Stimulated activated CD8-positive, alpha-beta memory T cell treated with anti-CD3 and anti-CD28 coated beads, Interleukin-12 subunit alpha, Interleukin-12 subunit beta, amount 100 ng/mL, for 24 hours (primary cell): ENCODE results near the gene TEAD1.

Experiments used
- DNase-seq: peaks from one replicate; pipeline ENCODE4 v3.0.0-alpha.2; 2020; ENCODE audit errors: extremely low read depth

The TEAD1 gene

DNA sequence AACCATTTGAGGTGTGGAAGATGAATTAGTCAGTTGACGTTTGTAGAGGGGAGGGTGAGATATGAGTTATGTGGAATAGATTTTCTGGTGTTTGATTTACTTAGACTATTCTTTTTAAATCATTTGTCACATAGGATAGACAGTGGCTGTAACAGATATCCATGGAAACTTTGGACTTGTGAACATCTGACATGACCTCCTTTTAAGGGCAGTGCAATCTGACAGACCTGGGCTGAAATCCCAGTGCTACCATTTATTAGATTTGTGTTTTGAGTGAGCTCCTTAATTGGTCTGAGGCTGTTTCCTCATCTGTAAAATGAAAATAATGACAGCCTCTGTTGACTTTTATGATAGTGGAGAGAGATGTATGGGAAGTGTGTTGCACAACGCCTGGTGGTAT, 159.9 kb downstream of the TEAD1 start:
- DNase-seq: no peak

- DNase-seq: no peak
Observed at GRCh38 chr11:12834630-12835029, 160.4 kb downstream of the TEAD1 start.

DNA sequence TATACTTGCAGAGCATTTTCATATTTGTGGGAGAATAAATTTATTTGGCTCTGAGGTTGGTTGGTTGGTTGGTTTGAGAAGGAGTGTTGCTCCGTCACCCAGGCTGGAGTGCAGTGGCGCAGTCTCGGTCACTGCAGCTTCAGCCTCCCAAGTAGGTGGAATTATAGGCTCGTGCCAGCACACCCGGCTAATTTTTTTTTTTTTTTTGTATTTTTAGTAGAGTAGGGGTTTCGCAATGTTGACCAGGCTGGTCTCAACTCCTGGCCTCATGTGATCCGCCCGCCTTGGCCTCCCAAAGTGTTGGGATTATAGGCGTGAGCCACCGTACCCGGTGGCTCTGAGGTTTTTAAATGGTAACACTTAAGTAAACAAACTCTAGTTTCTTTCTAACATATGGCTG, 161.1 kb downstream of the TEAD1 start:
- no peak for DNase-seq

GRCh38 chr11:12838463-12839123, 164.4 kb downstream of the TEAD1 start:
- DNase-seq: no peak

DNA sequence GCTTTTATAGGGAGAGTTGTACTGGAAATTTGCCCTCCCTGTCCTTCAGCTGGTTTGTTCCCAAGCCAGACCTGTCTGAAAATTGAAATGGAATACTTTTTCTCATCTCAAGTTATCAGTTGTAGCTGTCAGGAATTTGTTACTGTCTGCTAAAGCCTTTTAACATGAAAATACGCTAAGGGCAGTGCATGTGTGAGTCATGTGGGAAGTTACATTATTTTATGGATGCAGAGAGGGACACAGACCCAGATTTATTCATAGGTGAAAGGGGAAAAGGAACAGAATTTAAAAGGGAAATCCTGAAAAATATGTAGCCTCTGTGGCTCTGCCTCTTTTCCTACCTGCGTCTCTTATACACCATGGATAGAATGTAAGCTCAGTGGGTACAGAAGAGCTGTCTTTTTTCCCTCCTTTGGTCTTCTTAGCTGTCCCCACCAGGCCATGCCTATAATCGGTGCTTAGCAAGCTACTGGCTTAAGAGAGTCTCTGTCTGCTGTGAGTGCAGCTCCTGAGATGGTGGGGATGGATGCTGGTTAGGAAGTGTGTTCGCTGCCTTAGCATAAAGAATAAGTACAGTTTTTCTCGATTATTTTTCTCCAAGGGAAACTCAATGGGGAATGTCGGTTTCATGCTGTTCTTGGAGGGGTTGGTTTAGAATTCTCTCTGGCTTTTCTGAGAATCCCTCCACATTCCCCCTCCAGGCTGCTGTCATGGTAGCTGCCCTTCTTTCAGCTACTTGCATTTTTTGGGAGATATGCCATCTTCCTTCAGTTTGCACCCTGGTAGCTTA, 166.8 kb downstream of the TEAD1 start:
- no peak for DNase-seq

GRCh38 chr11:12841946-12842630, 167.9 kb downstream of the TEAD1 start:
- no peak for DNase-seq

DNA sequence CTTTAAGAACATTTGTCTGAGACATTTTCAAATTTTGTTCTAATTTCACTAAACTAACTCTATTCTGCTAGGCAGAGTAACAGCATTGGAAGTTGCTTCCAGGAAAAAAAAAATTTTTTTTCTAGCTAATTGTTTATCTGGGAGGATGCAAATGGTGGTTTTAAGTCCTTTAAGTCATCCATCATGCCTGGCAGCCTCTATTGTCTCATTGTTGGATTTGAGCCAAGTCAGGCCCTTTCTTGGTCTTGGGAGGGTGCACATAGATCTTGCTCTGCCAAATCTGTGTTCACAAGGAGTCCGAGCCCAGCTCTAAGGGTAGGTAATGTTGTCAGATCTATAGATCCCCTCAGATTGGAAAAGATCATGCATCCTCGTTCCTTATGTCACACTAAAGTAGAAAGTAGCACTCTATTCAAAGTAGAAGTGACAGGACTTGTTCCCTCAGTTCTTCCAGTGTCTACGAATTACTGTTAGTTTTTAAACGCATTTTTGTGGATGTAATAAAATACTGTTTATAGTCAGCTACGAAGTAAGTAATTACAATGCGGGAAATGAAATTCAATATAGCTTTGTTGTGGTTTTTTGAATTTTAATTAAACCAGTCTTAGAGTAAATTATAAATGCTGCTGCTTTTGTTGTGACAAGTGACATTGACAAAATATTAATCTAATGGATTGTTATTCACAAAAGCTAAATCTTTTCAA, 168.9 kb downstream of the TEAD1 start:
- no peak for DNase-seq

DNA sequence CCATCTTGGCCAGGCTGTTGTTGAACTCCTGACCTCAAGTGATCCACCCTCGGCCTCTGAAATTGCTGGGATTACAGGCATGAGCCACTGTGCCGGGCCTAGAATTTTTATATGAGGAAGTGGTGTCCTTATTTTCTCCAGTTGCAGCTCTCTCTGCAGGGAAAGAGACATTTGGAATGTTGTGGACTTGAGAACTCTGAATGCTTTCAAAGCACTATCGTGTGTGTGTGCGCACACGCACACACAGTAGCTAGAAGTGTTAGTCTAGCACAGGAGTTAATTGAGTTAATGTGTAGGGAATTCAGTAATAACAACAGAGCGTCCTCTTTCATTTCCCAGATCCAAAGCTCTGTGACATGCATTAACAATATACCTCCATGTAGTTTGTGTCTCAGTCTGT, 170.9 kb downstream of the TEAD1 start:
- no peak for DNase-seq

GRCh38 chr11:12845739-12846358, 171.6 kb downstream of the TEAD1 start:
- DNase-seq: no peak

- DNase-seq: no peak
Observed at GRCh38 chr11:12846786-12847615, 172.8 kb downstream of the TEAD1 start.

- DNase-seq: no peak
Observed at GRCh38 chr11:12848413-12848812, 174.2 kb downstream of the TEAD1 start.

DNA sequence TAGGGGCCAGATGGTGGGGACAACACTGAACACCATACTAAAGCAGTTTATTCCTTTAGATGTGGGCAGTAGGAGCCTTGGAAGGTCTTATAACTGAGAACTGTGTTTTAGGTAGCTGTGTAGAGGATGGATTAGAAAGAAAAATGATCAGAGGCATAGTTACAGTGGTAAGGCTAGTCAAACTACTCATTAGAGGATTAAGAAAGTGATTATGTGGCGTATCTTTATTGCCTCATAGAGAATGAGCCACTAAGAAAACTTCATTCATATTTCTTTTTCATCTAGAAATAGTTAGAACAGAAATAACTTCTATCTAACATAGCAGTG, 179.1 kb downstream of the TEAD1 start:
- no peak for DNase-seq

DNA sequence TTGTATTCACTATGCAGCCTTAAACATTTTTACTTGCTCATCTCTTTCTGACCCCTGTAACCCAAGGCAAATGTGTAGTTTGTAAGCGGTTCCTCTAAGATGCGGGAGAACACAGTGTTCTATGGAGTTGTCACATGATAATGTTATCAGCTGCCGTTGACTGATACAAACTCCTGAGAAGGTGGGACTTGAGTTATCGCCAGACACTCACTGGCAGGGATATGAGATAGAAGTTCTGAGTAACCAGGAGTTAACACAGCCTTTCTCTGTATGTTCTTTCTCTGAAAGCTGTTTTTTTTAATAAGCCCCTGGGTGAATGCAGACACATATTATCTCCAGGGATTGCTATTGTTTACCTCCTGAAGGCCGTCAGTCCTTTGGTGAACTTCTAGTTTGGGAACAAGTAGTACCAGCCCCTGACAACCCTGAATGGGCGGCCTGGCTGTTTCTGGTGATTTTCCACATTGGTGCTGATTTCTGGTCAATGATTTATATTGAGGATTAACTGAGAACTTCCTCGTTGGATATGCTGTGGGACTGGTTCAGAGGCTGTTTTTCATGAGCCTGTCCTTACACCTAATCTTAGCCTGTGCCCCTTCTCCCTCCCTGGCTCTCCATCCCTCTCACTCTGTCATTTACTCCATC, 179.6 kb downstream of the TEAD1 start:
- DNase-seq: no peak

DNA sequence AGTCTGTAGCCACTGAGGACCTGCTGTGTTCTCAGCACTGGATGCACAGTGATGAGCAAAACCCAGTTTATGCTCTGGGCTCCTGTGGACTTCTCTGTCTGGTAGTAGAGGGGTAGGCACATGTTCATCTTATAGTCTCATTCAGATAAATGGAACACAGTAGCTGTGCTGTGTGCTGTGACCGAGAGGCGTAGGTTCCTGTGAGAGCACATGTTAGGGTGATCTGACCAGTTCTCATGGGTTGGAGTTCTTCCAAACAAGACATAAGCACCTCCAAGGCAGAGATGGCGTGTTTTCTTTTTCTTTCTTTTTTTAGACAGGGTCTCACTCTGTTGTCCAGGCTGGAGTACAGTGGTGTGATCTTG, 180.1 kb downstream of the TEAD1 start:
- DNase-seq: no peak

DNA sequence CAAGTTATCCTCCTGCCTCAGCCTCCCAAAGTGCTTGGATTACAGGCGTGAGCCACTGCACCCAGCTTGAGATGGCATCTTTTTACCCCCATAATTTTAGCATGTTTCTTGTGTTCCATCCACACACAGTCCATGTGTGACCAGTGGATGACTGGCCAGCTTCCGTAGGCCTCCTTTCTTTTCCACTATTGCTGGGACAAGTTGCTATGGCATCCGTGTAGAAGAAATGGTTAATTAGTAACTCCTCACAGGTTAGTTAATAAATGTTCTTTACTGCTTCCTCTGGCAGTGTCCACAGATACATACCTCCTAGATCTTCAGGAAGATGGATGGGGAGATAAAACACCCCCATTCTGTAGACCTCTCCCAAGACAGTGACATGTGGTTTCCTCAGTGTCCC, 180.6 kb downstream of the TEAD1 start:
- DNase-seq: no peak

- no peak for DNase-seq
Observed at GRCh38 chr11:12856338-12856737, 182.1 kb downstream of the TEAD1 start.

DNA sequence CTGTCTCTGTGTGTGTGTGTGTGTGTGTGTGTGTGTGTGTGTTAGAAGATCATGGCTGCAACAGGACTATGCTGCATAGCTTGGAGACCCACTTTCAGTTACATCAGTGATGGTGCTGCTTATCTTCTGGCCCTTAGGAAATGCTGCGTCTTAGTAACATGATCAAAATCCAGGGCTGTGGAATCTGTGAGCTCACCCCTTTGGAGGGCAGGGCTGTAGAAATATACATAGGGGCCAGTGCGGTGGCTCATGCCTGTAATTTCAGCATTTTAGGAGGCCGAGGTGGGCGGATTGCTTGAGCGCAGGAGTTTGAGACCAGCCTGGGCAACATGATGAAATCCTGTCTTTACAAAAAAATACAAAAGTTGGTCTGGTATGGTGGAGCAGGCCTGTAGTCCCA, 183.4 kb downstream of the TEAD1 start:
- no peak for DNase-seq

DNA sequence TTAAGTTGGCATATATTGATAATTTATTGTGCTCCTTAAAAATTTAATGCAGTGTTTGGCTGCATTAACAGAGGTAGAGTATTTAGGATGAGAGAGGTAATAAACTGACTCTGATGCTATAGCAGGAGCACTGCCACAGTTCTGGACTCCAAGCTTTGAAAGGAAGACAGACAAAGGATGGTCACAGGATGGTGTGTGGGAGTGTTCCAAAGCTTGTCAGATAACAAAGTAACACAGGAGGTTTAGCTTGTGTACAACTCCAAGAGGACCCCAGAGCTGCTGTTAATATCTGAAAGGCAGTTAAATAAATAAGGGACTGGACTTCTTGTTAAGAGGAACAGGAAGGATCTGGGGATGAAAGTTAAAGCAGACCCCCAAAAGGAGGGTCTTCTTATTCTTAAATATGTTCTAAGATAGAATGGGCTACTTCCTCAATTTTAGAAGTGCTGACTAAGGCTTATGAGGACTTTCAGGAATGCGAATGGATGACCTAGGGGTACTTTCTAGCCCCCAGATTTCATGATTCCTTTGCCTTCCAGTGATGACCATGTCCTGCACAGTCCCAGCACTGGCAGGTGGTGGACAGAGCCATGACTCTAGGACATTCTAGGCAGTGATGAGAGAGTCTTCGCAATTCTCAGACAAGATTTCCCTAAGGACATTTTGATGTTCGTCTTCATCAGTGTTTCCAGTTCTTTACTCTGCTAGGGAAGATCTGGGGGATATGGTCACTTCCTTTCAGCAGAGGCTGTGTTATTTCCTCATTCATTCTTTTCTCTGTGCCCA, 185.8 kb downstream of the TEAD1 start:
- DNase-seq: no peak

DNA sequence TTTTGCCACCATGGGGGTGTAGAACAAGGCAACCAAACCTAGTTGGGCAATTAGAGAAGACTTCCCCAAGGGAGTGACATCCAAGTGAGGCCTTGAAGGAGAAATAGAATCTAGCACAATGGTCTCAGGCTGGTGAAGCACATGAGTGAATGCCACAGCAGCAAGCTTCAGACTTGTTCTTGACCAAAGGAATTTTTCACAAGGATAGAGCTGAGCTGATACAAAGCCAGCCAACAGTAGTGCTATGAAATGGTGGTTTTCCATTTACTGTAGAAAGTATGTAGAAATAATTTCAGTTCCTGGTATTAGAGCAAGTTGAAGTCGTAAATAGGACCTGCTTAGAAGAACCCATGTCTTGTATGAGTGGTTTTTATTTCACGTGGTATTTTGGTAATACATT, 186.6 kb downstream of the TEAD1 start:
- DNase-seq: no peak
